ENCODE measurements around the gene RAB44.

GRCh38 chr6:36756786-36757185 is 59.2 kb downstream of the RAB44 start:
- TF ChIP-seq CTCF (IDR thresholded peaks at IDR 0.05) (no peak), POLR2A (IDR thresholded peaks at IDR 0.05) (no peak), POLR2AphosphoS5 (IDR thresholded peaks at IDR 0.05) (no peak)

Measured in prostate gland (tissue), 2 donors.